AG09319 (cell line): ENCODE data around the gene CNIH2.

Source experiments
- DNase-seq: peaks from one replicate; pipeline ENCODE4 v3.0.0-alpha.2; 2010; ENCODE audit warnings: low read depth; ENCODE audit errors: extremely low read depth
- CTCF ChIP-seq: IDR thresholded peaks from 2 replicates; pipeline ENCODE4 v1.5.1; 2011; ENCODE audit warnings: low read depth, mild to moderate bottlenecking, inconsistent platforms, low read length, moderate library complexity

Gene CNIH2

GRCh38 chr11:66288671-66289547 lies 10.9 kb downstream of the CNIH2 start, which contains the start of gene YIF1A:
YIF1A (minus strand) TSS chr11:66289143; CDS start chr11:66288985, 158 bp downstream.
- peak; percentile 99 for DNase-seq
- no peak for TF ChIP-seq CTCF

GRCh38 chr11:66289548-66290329 lies 11.8 kb downstream of the CNIH2 start:
- no peak for TF ChIP-seq CTCF
- peak; percentile 45 for DNase-seq

GRCh38 chr11:66290330-66290621 lies 12.3 kb downstream of the CNIH2 start:
- no peak for DNase-seq
- no peak for TF ChIP-seq CTCF

GRCh38 chr11:66291303-66291705 lies 13.3 kb downstream of the CNIH2 start:
- no peak for TF ChIP-seq CTCF
- DNase-seq = no peak

GRCh38 chr11:66291706-66292542 lies 13.9 kb downstream of the CNIH2 start, which contains the start of gene TMEM151A:
TMEM151A (plus strand) TSS chr11:66291894; CDS start chr11:66292014, 120 bp downstream.
- TF ChIP-seq CTCF = no peak
- no peak for DNase-seq

GRCh38 chr11:66292543-66293332 lies 14.8 kb downstream of the CNIH2 start:
- TF ChIP-seq CTCF = no peak
- no peak for DNase-seq
